Effector CD8-positive, alpha-beta T cell (primary cell): ENCODE data around the gene PKD1.
A peak's percentile ranks its signal among the peaks of the same experiment; 100 is the strongest.
"Not testable (repeated sequence)": the region's sequence is repeated elsewhere in the genome, so short reads cannot be mapped to it uniquely, and the experiment has no call there.

Experiments used
- DNase-seq: peaks from one replicate; lab custom pipeline; 2025; lab: John Stamatoyannopoulos, UW

PKD1 gene

GRCh38 chr16:2107121-2107790 is 28.4 kb downstream of the PKD1 start:
- not testable (repeated sequence) for DNase-seq

GRCh38 chr16:2106211-2106610 is 29.5 kb downstream of the PKD1 start:
- not testable (repeated sequence) for DNase-seq

GRCh38 chr16:2105769-2106168 is 29.9 kb downstream of the PKD1 start:
- not testable (repeated sequence) for DNase-seq

- DNase-seq = not testable (repeated sequence)
These were observed 30.4 kb downstream of the PKD1 start for GRCh38 chr16:2105291-2105690.

GRCh38 chr16:2104464-2104863 is 31.2 kb downstream of the PKD1 start:
- not testable (repeated sequence) for DNase-seq

- DNase-seq = no peak
These were observed 33.2 kb downstream of the PKD1 start for GRCh38 chr16:2102471-2102870.

GRCh38 chr16:2101581-2101980 is 34.1 kb downstream of the PKD1 start:
- DNase-seq = not testable (repeated sequence)

GRCh38 chr16:2097689-2098088 is 38.0 kb downstream of the PKD1 start:
- not testable (repeated sequence) for DNase-seq

GRCh38 chr16:2096853-2097595 is 38.7 kb downstream of the PKD1 start:
- no peak for DNase-seq

GRCh38 chr16:2095918-2096582 is 39.6 kb downstream of the PKD1 start:
- DNase-seq = no peak

GRCh38 chr16:2095315-2095853 is 40.3 kb downstream of the PKD1 start:
- no peak for DNase-seq

GRCh38 chr16:2093793-2094192 is 41.9 kb downstream of the PKD1 start:
- no peak for DNase-seq

- no peak for DNase-seq
These were observed 42.8 kb downstream of the PKD1 start for GRCh38 chr16:2092866-2093265.

GRCh38 chr16:2092256-2092620 is 43.5 kb downstream of the PKD1 start:
- no peak for DNase-seq

- no peak for DNase-seq
These were observed 44.0 kb downstream of the PKD1 start for GRCh38 chr16:2091547-2092255.

- peak; percentile 9 for DNase-seq
These were observed 44.7 kb downstream of the PKD1 start for GRCh38 chr16:2090777-2091546.

- no peak for DNase-seq
These were observed 45.3 kb downstream of the PKD1 start for GRCh38 chr16:2090481-2090776.

GRCh38 chr16:2089706-2090480 is 45.8 kb downstream of the PKD1 start:
- DNase-seq = no peak

- no peak for DNase-seq
These were observed 46.8 kb downstream of the PKD1 start for GRCh38 chr16:2088759-2089358.
